GM18519 (cell line): ENCODE data around the gene FOXP1.

Experiments used
- ATAC-seq: cut with Tn5 transposase; IDR thresholded peaks from one replicate; pipeline ENCODE4 v1.9.1; 2021; ENCODE audit warnings: mild to moderate bottlenecking, moderate library complexity; ENCODE audit not compliant: unreplicated experiment, low FRiP score

FOXP1 gene

GRCh38 chr3:71587958-71588357, 4.4 kb upstream of the FOXP1 start:
- ATAC-seq: no peak

- ATAC-seq: no peak
Observed at GRCh38 chr3:71586810-71587242, 3.3 kb upstream of the FOXP1 start.

DNA sequence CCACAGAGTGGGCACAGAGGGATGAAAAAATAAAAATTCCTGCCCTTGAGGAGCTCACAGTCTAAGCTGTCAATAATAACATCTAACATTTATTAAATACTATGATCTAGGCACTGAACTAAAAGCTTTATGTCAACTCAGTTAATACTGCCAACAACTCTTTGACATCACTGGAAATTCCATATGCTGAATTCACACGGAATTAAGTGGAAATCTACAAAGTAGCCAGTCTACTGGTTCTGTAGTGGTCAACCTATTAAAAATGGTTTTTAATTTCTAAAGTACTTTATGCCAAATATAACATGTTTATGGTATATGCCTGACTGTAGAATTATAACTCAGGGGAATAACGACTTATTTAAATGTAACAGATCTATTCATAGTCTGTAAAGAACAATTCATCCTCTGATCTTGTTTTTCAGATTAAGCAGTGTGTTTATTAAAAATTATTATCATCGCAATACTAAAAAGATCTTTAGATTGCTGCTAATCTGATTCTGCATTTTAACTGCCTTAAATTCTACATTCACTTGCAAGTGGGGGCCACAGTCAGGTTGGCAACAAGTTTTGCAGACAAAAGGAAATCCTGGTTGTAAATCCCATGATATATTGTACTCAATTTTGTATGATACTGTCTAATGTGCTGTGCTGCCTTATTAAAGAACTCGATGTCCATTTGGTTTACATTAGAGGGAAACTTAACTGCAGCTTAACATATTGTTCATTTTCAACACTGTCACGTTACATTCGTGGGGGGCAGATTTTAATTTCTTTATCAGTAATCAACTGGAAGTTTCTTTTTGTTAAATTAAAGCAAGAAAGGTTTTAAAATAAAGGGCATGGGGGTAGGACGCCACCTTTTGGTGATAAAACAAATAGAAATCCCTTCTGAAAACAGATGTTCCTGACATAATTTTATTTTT, 2.6 kb upstream of the FOXP1 start:
- ATAC-seq: no peak

DNA sequence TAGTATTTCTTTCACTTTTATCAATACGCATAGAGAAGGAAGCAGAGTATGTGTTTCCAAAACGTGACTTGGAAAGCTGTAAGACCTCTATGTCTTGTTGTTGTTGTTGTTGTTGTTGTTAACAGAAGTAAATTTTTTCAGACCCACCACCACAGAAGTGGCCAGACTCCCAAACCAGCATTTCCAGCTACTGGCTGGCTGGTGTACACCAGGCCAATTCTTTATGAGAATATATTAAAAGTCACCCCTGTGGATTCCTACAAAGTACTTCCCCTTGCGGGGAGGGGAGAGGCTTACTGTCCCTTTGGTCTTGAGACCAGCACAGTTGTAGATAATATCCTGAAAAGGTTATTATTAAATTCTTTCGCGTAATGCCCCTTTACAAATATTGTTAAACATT, 1.6 kb upstream of the FOXP1 start:
- no peak for ATAC-seq

GRCh38 chr3:71584394-71585011, 975 bp upstream of the FOXP1 start:
- no peak for ATAC-seq

DNA sequence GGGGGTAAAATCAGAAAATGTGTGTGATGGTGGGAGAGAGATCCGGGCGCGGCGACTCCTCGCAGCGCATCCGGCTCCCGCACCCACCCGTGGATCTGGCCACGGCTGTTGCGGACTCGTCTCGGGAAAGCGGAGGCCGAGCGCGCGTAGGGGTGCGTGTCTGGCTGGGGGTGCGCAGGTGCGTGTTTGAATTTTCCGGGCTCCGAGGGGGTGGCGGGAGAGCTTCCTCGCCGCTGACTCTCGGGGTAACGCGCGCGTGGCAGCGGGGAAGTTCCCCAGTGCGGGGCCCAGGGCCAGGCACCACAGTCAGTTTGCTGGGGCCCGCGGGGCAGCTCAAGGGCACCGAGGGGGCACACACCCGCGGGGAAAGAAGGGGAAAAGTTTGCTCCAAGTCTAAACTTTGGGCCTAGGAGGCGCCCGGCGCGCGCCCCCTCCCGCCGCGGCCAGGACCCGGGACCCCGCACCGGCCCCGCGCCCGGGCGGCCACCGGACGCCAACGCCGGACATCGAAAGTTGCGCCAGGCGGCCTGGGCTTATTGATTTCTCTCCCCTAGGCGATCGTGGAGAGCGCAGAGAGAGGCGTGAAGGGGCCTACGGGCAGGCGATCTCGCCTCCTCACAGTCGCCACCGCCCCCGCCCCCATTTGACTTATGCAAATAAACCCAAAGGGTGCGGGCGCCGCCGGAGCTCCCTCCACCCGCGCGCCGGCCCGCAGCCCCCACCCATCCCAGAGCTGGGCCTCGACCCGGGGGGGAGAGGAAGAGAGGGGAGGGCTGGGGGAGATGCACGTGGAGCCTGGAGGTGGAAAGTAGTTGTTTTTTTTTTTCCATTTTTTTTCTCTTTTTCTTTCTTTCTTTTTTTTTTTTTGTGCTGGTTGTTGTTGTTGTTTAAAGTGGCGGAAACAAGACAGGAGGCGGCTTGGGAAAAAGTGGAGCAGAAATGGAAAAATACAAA, 639 bp downstream of the FOXP1 start:
- ATAC-seq: no peak

GRCh38 chr3:71582036-71582611, 1.4 kb downstream of the FOXP1 start:
- ATAC-seq: no peak

DNA sequence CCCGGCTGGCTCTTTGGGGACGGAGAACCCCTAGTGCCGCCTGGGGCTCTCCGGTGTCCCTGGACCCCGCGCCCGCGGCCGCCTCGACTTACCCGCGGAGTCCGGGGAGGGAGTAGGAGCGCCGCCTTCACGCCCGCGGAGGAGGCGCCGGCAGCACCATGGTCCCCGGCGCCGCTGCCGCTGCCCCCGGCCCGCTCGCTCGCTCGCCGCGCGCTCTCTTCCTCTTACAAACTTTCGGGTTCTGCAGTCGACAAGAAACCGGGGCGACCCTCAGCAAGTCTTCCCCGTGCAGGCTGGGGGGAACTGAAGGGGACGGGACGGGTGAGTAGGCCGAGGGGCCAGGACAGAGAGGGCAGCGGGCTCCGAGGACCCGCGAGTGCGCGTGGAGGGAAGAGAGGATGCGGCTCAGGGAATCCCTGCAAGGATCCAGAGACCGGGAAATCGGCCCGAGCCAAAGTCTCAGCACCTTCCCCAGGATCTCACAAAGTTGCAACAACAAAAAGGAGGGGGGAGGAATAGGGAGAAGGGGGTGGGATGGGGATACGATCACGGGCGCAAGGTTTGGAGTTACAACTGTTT, 2.0 kb downstream of the FOXP1 start:
- no peak for ATAC-seq

DNA sequence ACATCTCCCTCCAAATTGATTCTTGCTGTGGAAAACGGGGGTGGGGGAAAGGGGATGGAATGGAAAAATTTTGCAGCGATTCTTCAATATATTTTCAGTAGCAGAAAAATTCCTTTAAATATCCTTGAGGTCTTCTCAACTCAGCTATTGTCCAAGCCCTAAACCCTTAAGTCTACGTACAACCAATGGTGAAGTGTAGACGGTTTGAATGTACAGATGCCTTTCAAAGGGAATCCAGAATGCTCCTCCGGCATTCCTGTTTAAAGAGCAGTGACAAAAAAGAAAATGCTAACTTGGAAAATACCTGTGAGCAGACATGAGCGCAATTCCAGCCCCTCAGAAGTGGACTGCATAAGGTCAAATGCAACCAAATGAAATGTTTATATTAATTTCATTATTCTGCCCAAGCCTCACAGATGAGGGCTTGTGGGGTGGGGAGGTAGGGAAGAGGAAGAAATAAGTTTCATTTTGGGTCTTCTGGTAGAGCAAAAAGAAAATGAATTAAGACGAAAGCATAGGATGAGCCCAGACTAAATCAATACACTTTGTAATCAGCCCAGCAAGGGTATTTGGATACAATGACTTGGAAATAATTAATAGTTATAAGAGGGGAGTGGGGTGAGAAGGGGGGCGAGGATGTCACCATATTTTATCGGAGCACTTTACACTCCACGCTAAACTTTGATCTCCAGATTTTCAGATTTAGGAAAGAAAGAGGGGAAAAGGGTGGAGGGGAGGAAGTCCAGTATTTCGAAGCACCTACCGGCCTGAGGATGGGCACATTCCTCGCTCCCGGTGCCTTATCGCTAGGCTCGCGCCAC, 2.7 kb downstream of the FOXP1 start:
- ATAC-seq: no peak

GRCh38 chr3:71579935-71580406, 3.6 kb downstream of the FOXP1 start:
- no peak for ATAC-seq

- no peak for ATAC-seq
Observed at GRCh38 chr3:71579326-71579934, 4.1 kb downstream of the FOXP1 start.

DNA sequence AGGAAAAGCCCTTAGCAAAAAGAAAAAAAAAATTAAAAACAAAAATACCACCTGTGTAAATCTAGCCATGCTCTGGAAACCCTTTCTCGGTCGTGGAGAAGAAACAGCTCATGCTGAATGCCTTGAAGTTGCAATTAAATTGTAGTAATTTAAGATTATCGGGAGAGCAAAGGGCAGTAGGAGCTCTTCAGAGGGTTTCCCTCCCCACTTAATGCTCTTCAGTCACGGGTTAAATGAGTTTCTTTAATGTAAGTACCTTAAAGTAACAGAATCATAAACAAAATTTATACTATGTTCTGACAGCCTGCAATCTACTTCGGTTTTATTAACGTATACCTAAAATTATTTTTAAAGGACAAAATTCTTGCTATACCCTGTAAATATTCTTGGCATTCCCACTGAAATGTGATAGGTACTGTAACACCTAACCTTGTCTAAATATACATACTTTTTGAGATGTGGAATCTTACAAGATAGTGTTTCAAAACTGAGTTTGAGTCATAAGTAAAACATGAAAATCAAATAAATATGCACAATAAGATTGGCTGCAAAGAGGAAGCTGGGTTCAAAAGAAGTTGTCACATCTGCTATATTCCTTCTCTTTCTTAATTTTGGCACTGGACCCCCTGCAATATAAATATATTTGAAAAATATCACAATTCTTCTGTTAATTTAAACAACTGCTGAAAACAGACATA, 5.3 kb downstream of the FOXP1 start:
- ATAC-seq: no peak

DNA sequence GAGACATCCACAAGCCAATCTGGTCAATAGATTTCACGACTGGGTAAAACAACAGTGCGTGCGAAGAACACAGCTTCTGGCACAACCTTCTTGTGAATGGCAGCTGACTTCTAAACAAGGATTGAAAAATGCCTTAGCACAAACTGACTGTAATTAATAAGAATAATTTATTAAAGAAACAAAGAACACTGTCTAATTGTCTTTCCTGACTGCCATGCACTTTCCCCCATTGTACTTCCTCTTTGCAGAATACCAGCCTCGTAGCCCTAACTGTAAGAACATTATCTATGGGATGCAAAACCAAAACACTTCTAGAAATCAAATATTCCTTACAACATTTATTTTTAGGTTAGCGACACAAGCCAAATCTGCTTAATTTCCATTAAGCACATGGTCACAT, 6.5 kb downstream of the FOXP1 start:
- no peak for ATAC-seq

GRCh38 chr3:71575433-71575832, 8.1 kb downstream of the FOXP1 start:
- no peak for ATAC-seq

- no peak for ATAC-seq
Observed at GRCh38 chr3:71573181-71573580, 10.3 kb downstream of the FOXP1 start.

DNA sequence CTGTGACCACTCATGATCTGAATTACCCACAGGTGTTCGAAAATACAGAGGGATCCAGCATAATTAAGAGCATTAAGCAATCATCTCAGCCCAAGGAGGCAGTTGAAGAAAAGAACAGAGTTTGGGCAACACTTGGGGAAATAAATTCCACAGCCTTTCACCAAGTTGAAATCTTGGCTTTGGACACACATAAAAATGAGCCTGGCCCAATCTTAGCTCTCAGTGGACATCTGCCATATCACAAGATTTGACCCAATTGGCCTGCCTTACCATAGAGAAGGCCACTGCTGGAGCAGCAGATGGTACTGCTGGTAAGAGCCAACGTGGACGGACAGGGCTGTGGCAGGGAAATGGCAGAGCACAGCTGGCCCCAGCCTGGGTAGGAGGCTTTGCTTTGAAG, 13.0 kb downstream of the FOXP1 start:
- ATAC-seq: no peak

GRCh38 chr3:71568207-71568606, 15.3 kb downstream of the FOXP1 start:
- ATAC-seq: no peak

DNA sequence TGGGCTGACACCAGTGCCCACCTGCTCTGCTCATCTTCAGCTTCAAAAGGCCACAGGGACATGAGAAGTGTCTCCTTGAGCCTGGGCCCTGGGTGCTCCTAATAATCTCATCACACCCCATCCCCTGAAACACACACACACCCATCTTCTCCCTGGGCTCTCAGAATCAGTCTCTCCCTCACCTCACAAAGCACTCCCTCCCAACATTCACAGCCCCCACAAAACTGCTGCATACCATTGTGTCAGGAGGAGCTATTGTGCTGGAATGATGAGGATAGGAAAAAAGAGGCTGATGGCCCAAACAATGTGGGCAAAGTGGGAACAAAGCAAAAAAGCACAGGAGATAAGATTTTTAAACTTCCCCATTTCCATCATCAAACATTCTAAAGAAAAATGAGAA, 16.8 kb downstream of the FOXP1 start:
- no peak for ATAC-seq
